GM19467 (cell line): Measurements from ENCODE around the gene CHCHD6.

ENCODE experiments used
- ATAC-seq: cut with Tn5 transposase; IDR thresholded peaks from one replicate; pipeline ENCODE4 v1.9.1; 2021; ENCODE audit warnings: mild to moderate bottlenecking, moderate library complexity; ENCODE audit not compliant: unreplicated experiment

CHCHD6 gene

DNA sequence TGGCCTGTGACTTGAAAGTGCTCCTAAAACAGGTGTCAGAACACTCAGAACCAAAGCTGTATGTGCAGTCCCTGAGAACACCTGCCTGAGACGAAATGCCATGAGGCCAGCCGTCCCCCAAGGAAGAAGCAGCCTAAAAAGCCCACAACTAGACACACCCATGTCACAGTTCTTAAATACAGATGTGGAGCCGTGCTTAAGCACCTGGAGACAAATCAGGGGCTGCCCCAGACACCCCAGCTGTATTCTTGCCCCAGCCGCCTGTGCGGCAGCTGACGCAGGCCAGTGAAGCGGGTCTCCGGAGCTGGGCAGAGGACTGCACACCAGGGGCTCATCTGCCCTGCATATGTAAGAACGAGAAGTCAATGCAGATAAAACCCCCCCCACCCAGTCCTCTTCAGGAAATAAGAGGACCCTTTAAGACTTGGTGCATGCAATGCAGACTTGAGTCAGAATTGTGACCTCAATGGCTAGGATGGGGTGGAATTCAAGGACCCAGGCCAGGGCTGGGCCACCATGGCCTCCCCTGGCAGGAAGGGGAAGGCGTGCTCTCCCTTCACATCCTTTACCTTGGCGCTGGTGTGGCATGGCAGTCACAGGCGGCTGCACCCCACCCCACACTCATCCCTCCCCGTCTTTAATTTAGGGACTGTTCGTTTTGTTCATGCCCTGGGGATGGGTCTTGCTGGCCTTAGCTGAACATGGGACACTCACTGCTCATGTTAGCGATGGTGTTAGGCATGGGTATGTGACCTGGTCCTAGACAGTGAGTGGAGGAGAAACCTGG lies 251.2 kb downstream of the CHCHD6 start:
- ATAC-seq: peak; percentile 72

GRCh38 chr3:126956361-126956760 lies 252.3 kb downstream of the CHCHD6 start:
- no peak for ATAC-seq

- ATAC-seq: no peak
These were observed 253.0 kb downstream of the CHCHD6 start for GRCh38 chr3:126956866-126957650.

DNA sequence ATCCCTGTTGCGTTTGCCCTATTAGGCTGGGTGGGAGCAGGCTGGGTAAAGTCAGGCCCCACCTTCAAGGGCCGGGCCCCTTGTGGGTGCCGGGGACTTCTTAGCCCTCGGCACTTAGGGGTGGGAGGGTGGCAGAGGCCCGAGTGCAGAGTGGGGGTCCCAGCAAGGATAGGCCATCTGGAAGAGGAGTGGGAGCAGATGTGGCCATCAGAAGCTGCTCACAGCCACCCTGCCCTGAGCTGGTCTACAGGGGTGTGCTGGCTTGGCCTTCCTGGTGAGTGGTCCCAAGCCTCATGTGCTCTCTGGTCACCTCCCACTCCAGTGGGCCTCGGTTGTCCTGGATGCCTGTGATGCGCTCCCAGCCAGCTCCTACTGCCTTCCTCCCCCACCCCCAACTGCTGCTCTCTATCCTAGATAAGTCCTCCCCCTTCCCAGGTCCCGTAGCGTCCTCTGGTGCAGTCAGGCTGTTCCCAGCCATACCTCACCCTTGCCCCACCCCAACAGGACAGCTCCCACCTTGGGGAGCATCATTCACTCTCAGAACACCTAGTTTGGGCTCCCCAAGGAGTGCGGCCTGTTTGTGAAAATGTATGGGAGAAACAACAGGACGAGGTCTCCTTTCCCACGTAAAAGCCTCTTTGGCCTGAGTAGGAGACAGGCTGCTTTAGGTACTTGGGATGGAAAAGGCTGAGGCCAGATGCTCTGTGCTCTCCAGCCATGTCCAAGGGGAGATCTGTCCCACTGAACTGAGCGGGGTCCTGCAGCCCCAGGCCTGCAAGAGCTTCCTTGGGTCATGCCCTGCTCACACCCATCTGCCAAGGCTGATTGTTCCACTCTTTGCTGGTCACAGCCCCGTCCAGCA lies 254.0 kb downstream of the CHCHD6 start:
- ATAC-seq: no peak

- ATAC-seq: no peak
These were observed 254.6 kb downstream of the CHCHD6 start for GRCh38 chr3:126958638-126959085.

DNA sequence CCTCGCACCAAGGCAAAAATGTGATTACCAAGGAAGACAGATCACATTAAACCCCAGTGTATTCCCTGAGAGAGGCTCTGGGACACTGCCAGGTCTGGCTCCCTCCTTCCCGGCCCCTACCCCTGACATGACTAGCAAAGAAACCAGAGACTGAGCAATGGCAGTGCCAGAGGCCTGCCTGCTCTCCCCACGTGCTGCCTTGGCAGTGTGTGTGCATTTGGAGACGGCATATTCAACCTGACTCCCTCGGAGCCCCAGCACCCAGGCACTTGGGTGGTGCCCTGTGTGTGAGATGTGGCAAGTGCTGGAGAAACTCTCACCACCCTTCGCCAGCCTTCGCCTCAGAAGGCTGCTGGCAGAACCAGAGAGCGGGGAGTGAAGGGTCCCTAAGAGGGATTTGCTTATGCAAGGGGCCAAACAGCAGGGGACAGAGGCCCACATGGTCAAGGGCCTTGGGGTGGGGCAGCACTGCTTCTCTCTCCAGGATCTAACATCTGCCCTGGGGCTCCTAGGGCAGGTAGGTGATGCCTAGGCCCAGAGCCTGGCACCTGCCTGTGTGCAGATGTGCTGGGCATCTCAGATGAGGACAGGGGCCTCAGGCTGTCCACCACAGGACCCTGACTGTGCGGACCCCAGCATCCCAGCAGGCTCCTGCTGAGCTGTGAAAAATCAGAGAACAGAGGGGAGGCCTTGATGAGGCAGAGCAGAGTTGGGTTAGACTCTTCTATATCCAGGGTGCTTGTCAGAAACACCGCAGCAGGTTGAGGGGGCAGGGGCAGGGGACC lies 255.3 kb downstream of the CHCHD6 start:
- no peak for ATAC-seq

DNA sequence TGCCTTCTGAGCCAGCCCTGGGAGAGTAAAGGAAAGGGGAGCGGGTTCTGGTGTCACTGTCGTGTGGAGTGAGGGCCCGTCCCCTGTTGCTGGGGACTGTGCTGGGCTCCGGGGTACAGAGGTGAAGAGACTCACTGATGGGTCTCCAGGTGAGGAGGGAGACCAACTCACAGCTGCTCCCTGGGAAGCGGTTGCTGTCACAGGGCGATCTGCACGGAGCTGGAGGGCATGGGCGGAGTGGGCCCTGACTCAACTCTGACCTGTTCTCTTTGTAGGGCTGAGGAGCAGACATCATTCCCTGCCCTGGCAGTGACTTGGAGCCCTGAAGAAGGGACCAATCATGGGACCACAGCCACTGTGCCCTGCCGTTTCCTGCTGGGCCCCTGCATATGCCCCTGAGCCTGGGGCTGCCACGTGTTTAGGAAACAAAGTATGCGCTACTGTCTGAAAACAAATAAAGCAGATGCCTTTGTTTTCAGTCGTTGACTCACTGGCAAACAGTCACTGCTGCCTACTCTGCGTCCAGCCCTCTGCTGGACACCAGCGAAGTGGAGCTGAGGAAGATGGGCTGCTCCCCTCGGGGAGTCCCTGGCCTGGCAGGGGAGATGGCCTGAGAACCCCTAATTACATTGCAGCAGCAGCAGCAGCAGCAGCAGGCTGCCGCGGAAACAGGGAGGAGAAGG lies 256.0 kb downstream of the CHCHD6 start:
- ATAC-seq: no peak

- ATAC-seq: no peak
These were observed 256.6 kb downstream of the CHCHD6 start for GRCh38 chr3:126960604-126960995.

GRCh38 chr3:126961191-126961790 lies 257.3 kb downstream of the CHCHD6 start:
- no peak for ATAC-seq

GRCh38 chr3:126961791-126962461 lies 257.9 kb downstream of the CHCHD6 start:
- no peak for ATAC-seq

GRCh38 chr3:126962756-126963155 lies 258.7 kb downstream of the CHCHD6 start:
- ATAC-seq: no peak

DNA sequence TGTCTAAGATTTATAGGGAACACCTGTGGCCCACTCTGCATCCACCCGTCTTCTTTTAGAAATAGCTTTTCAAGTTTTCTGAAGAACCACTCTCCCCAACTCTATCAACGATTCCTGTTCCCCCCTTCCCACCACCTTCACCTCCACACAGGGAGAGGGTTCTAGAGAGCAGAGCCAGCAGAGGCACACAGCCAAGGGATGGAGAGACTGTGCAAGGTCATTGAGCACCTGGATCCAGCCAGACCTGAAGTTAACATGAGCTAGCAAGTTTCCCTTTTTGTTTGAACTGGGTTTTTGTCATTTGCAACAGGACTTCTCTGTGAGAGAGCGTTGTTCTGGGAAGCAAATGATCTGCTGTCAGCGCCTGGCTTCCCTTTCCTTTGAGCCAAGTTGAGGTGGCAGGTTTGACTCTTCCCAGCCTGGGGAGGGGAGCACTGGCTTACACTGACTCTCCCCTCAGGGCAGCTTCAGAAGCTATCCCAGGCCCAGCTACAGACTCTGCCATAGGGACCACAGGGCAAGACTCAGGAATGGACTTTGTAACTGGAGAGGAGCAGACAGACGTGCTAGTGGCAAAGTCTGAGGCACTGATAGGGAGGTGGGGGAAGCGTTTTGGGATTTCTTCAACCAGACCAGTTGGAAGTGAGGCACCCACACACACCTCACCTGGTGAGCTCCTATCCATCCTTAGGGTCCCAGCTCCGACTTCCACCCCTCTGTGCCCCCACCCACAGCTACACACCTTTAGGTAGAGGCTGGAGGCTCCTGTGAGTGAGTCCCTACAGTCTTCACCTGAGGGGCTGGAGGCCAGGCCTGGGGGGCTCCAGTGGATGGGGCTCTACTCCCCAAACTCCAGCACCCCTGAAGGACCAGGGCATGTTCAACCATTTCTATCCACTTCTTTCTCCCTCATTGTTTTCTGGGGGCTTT lies 259.5 kb downstream of the CHCHD6 start:
- no peak for ATAC-seq

DNA sequence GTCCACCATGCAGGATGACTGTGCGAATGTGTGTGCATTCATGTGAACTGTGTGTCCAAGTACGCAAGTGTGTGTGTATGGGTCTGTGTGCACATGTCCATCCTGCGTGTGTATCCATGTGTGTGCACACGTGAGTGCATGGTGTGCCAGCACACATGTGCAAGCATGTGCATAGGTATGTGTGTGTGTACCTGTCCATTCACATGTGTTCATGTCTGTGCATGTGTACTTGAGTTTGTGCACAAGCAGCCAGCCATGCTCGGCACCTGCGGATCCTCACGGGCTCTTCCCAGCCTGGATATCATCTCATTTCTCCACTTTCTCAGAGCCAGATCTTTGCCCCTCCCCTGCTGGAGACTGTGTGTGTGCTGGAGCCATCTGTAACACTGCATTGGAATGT lies 260.2 kb downstream of the CHCHD6 start:
- no peak for ATAC-seq

DNA sequence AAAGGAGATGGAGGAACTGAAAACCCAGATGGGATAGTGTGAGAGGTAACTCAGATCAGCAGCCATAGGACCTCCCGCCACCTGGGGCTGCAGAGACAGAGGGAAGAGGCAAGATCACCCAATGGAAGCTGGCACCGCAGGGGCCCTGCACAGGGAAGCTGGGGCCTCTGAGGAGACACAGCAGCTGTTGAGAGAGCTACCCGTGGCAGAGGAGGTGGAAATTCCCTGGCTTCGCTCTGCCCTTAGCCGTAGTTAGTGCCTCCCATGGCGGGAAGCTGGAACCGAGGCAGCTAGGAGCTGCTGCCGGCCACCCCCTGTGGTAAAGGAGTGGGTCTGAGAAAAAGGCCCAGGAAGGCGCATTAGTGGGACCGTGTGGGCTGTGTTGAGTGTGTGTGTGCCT lies 260.9 kb downstream of the CHCHD6 start:
- no peak for ATAC-seq

- no peak for ATAC-seq
These were observed 261.6 kb downstream of the CHCHD6 start for GRCh38 chr3:126965526-126966080.

GRCh38 chr3:126967386-126967785 lies 263.3 kb downstream of the CHCHD6 start:
- ATAC-seq: no peak
